K562 (cell line): ENCODE measurements around the gene ADAD1. TPM values are rescaled to one million over a fixed set of nuclear protein-coding genes. Genes with fewer than 3 reads are reported as not detected.

Source experiments
- ATAC-seq: fragments of 200-7000 bp; cut with Tn5 transposase; 3 replicates; pipeline ENCODE4 v1.9.1; 2020; ENCODE audit warnings: moderate library complexity
- BruUV-seq: library from RNA; stranded (reverse); fragments of 400-500 nt; replicated peaks from 2 replicates; lab custom pipeline; 2021; lab: Mats Ljungman, UMichigan
- CTCF ChIA-PET: fragments of 300-600 bp; formaldehyde crosslinking; extraction: SDS; loops from one replicate; lab custom pipeline; 2021; ENCODE audit warnings: low intra/inter-chr PET ratio; lab: Yijun Ruan, JAX
- POLR2A ChIA-PET: fragments of 300-600, 350-650 bp; sonication (Branson Sonifier 250); formaldehyde crosslinking; extraction: SDS; loops from one replicate; lab custom pipeline; 2021; ENCODE audit warnings: antibody characterized with exemption, inconsistent platforms; lab: Yijun Ruan, JAX
- DNase-seq, 4 experiments: peaks; one replicate each; pipeline versions ENCODE4 v3.0.0 to v3.0.0-alpha.2; 2011 to 2018; ENCODE audit warnings: low spot score in 3 of 4, mixed read lengths in 3 of 4; ENCODE audit errors: extremely low read depth in 1 of 4
- FAIRE-seq: peaks from 2 replicates; lab custom pipeline; 2011; peaks lifted over from hg19 to GRCh38; lab: Jason Lieb, UNC
- H2AFZ ChIP-seq: 2 replicates; pipeline ENCODE4 v1.6.0; 2011; ENCODE audit warnings: low read depth, low read length, control low read depth, inconsistent platforms
- H3K27ac ChIP-seq: fragments of 200-600 bp; 3 replicates; pipeline ENCODE4 v1.8.0; 2011; ENCODE audit warnings: low read depth, mild to moderate bottlenecking, control low read depth, inconsistent platforms, low read length, moderate library complexity, mixed read lengths; ENCODE audit errors: extremely low read depth
- H3K27me3 ChIP-seq, 2 experiments: fragments of 300-600 bp in 1 of 2; 2 replicates in 1 of 2; 3 replicates in 1 of 2; pipeline versions ENCODE4 v1.6.0 to v1.8.0; 2011; ENCODE audit warnings: inconsistent platforms in 2 of 2, low read length in 2 of 2, mild to moderate bottlenecking in 1 of 2, mixed read lengths in 1 of 2, moderate library complexity in 1 of 2; ENCODE audit not compliant: control insufficient read depth in 2 of 2, insufficient read depth in 2 of 2
- H3K36me3 ChIP-seq: fragments of 300-600 bp; 3 replicates; pipeline ENCODE4 v1.8.0; 2011; ENCODE audit warnings: mild to moderate bottlenecking, low read length, inconsistent platforms; ENCODE audit not compliant: control insufficient read depth, insufficient read depth
- H3K4me1 ChIP-seq, 2 experiments: fragments of 200-600 bp in 1 of 2; replicated peaks in 1 of 2; 2 replicates in 1 of 2; 3 replicates in 1 of 2; pipeline versions ENCODE4 v1.5.1 to v1.8.0; 2011; ENCODE audit warnings: inconsistent platforms in 2 of 2, low read length in 2 of 2, mild to moderate bottlenecking in 1 of 2, mixed read lengths in 1 of 2, moderate library complexity in 1 of 2; ENCODE audit not compliant: control insufficient read depth in 2 of 2, insufficient read depth in 2 of 2
- H3K4me2 ChIP-seq: 2 replicates; pipeline ENCODE4 v1.6.1; 2011; ENCODE audit warnings: low read length, control low read depth, inconsistent platforms, mixed read lengths; ENCODE audit not compliant: insufficient read depth
- H3K4me3 ChIP-seq: fragments of 200-600 bp; sonication (generic), shearing (Covaris generic); 2 replicates; pipeline ENCODE4 v1.5.1; 2016; ENCODE audit warnings: control low read depth, inconsistent platforms
- H3K79me2 ChIP-seq: fragments of 200-600 bp; 3 replicates; pipeline ENCODE4 v1.8.0; 2011; ENCODE audit warnings: low read length, inconsistent platforms; ENCODE audit not compliant: control insufficient read depth, insufficient read depth
- H3K9ac ChIP-seq, 2 experiments: 2 replicates each; pipeline versions ENCODE4 v1.6.0 to v1.6.1; 2011; ENCODE audit warnings: low read depth in 2 of 2, low read length in 2 of 2, control low read depth in 1 of 2, inconsistent platforms in 1 of 2, mild to moderate bottlenecking in 1 of 2, mixed read lengths in 1 of 2; ENCODE audit not compliant: insufficient read depth in 1 of 2
- H3K9me1 ChIP-seq: one replicate; pipeline ENCODE4 v1.6.0; 2011; ENCODE audit warnings: inconsistent platforms, mild to moderate bottlenecking, low read length, moderate library complexity; ENCODE audit not compliant: control insufficient read depth, insufficient read depth
- H3K9me3 ChIP-seq: replicated peaks from 2 replicates; pipeline ENCODE4 v1.5.1; 2011; ENCODE audit warnings: low read depth, low read length, inconsistent platforms; ENCODE audit not compliant: control insufficient read depth, insufficient read depth
- H4K20me1 ChIP-seq: replicated peaks from 2 replicates; pipeline ENCODE4 v1.6.1; 2011; ENCODE audit warnings: low read length, inconsistent platforms, mixed read lengths; ENCODE audit not compliant: control insufficient read depth, insufficient read depth
- CTBP1 ChIP-seq: fragments of 450-650 bp; IDR thresholded peaks from 2 replicates; pipeline ENCODE4 v1.6.1; 2016; ENCODE audit warnings: borderline replicate concordance
- E2F6 ChIP-seq, 2 experiments: IDR thresholded peaks; 2 replicates each; pipeline ENCODE4 v1.6.1; 2011; ENCODE audit warnings: borderline replicate concordance in 1 of 2, control low read depth in 1 of 2, low read depth in 1 of 2, low read length in 1 of 2, mild to moderate bottlenecking in 1 of 2, mixed read lengths in 1 of 2, moderate library complexity in 1 of 2; ENCODE audit not compliant: insufficient read depth in 1 of 2, insufficient read length in 1 of 2, poor library complexity in 1 of 2, severe bottlenecking in 1 of 2; ENCODE audit errors: extremely low read depth in 1 of 2
- ELF2 ChIP-seq: fragments of 250-450 bp; sonication (Bioruptor Pico); IDR thresholded peaks from 2 replicates; pipeline ENCODE4 v1.5.0; 2021; ENCODE audit warnings: mild to moderate bottlenecking
- IRF1 ChIP-seq: sonication (generic); formaldehyde crosslinking; IDR thresholded peaks from 2 replicates; pipeline ENCODE4 v1.8.0; 2022; ENCODE audit warnings: missing genetic modification reagents, mild to moderate bottlenecking, borderline replicate concordance
- JUND ChIP-seq, 2 experiments: IDR thresholded peaks; 2 replicates in 1 of 2; 3 replicates in 1 of 2; pipeline ENCODE4 v1.6.1; 2011; ENCODE audit warnings: borderline replicate concordance in 2 of 2, low read depth in 2 of 2, low read length in 2 of 2, improper control_type of control experiment in 1 of 2, missing biosample characterization in 1 of 2, missing genetic modification characterization in 1 of 2, missing genetic modification reagents in 1 of 2
- LEF1 ChIP-seq: fragments of 450-650 bp; IDR thresholded peaks from 2 replicates; pipeline ENCODE4 v1.6.1; 2016; ENCODE audit warnings: mild to moderate bottlenecking
- MLX ChIP-seq, 2 experiments: fragments of 450-650 bp in 1 of 2; sonication (generic) in 1 of 2; formaldehyde crosslinking; conservative IDR thresholded peaks; 2 replicates each; pipeline versions ENCODE4 v1.4.0 to v1.8.1; 2020 to 2022; ENCODE audit warnings: mild to moderate bottlenecking in 1 of 2, missing genetic modification reagents in 1 of 2
- SIRT6 ChIP-seq: IDR thresholded peaks from one replicate; pipeline ENCODE4 v1.6.1; 2012; ENCODE audit warnings: low read depth, mild to moderate bottlenecking, control low read depth, inconsistent platforms, low read length, moderate library complexity
- SMAD4 ChIP-seq: fragments of 250-450 bp; sonication (Bioruptor Pico); conservative IDR thresholded peaks from 2 replicates; pipeline ENCODE4 v1.8.0; 2021; ENCODE audit warnings: inconsistent platforms, mild to moderate bottlenecking, moderate library complexity
- TAF15 ChIP-seq: fragments of 200-400 bp; formaldehyde crosslinking; IDR thresholded peaks from 2 replicates; pipeline ENCODE4 v1.6.1; 2017; ENCODE audit warnings: mild to moderate bottlenecking, low read depth, low read length, moderate library complexity
- TCFL5 ChIP-seq: fragments of 250-450 bp; sonication (Bioruptor Pico); conservative IDR thresholded peaks from 2 replicates; pipeline ENCODE4 v1.6.1; 2021; ENCODE audit warnings: mild to moderate bottlenecking, moderate library complexity, matching md5 sums
- TSHZ1 ChIP-seq: fragments of 250-450 bp; sonication (Bioruptor Pico); IDR thresholded peaks from 2 replicates; pipeline ENCODE4 v1.4.0; 2020; ENCODE audit warnings: mild to moderate bottlenecking, moderate library complexity
- ZBTB1 ChIP-seq: sonication (generic); formaldehyde crosslinking; IDR thresholded peaks from 2 replicates; pipeline ENCODE4 v1.8.1; 2023; ENCODE audit warnings: missing genetic modification reagents, low read depth, mild to moderate bottlenecking, borderline replicate concordance
- ZBTB9 ChIP-seq: fragments of 450-650 bp; formaldehyde crosslinking; IDR thresholded peaks from 2 replicates; pipeline ENCODE4 v1.4.0; 2020; ENCODE audit warnings: mild to moderate bottlenecking, moderate library complexity
- WGBS: fragments of 100-300 bp; shearing (Covaris generic); methylation state at CpG from one replicate; pipeline ENCODE4 v1.1.6; 2016; ENCODE audit warnings: low coverage, mixed read lengths; ENCODE audit not compliant: insufficient coverage; ENCODE audit errors: missing lambda C conversion rate; 5-methylcytosine and 5-hydroxymethylcytosine counted together
- in situ Hi-C: fragments of 300-500 bp; cut with MboI; formaldehyde crosslinking; loops from 4 replicates; pipeline ENCODE4 v1.15.0; 2018; ENCODE audit warnings: inconsistent platforms, mixed read lengths
- intact Hi-C: fragments of 100-400 bp; cut with micrococcal nuclease; formaldehyde crosslinking; loops from 2 replicates; pipeline ENCODE4 v1.14.2; 2022
- polyA plus RNA-seq, 8 experiments: library from polyadenylated mRNA; depleted of rRNA in 4 of 8; stranded (reverse) in 5 of 8; unstranded in 3 of 8; fragments of >200 nt; fragmentation: Nextera tagmentation in 2 of 8; fragmentation: Illumina TruSeq in 1 of 8; extraction: Ambion mirVana in 2 of 8; extraction: Trizol in 1 of 8; gene quantifications; 2 replicates each; pipeline versions ENCODE4 v1.2.1 to v1.2.3, GENCODE V29; 2011 to 2014; ENCODE audit warnings: inconsistent platforms in 1 of 8, missing spikeins in 1 of 8
- total RNA-seq, 7 experiments: library from RNA; depleted of rRNA in 6 of 7; stranded (reverse); fragments of >200 nt in 6 of 7; fragmentation: Illumina TruSeq in 2 of 7; extraction: Trizol in 2 of 7; gene quantifications; 2 replicates each; pipeline versions ENCODE4 v1.2.1 to v1.2.3, GENCODE V29; 2011 to 2021; ENCODE audit warnings: low replicate concordance in 1 of 7

The ADAD1 gene
- total and polyA plus RNA-seq, 9 of the 15 experiments (the other 6 are each of a cell fraction or from before 2014, with no cell fraction given) = not detected

- H3K9me1 ChIP-seq = no peaks in the 10 kb centered on the region
- no peaks in the 10 kb centered on the region for H3K36me3 ChIP-seq
- DNase-seq = no peak
- no peak overlapping the region for H3K9ac ChIP-seq
- H3K4me1 ChIP-seq = no peaks in the 10 kb centered on the region
- 50% methylated on average over 1 of the region's 1 CpG for WGBS
- no TSS peak for BruUV-seq
- H3K9me3 ChIP-seq = no peaks in the 10 kb centered on the region
- no peak for ATAC-seq
- H3K27ac ChIP-seq = no peak overlapping the region
- H4K20me1 ChIP-seq = no peaks in the 10 kb centered on the region
- no peaks in the 10 kb centered on the region for H3K27me3 ChIP-seq
- ChIA-PET POLR2A (no interaction called here), CTCF (no interaction called here)
- no peaks in the 10 kb centered on the region for H3K79me2 ChIP-seq
- no peak for FAIRE-seq
- no peak overlapping the region for H3K4me3 ChIP-seq
- intact Hi-C loops = no loop called here
- no peak overlapping the region for H2AFZ ChIP-seq
- in situ Hi-C loops = no loop called here
- H3K4me2 ChIP-seq = no peak overlapping the region
- no peak for TF ChIP-seq ZBTB1 (CRISPR knock-in tag)
- no peak for TF ChIP-seq E2F6 (IDR thresholded peaks at IDR 0.05; ENCODE audit: borderline replicate concordance in 1 of 2, extremely low read depth in 1 of 2, insufficient read depth in 1 of 2, insufficient read length in 1 of 2, low read depth in 1 of 2, low read length in 1 of 2, poor library complexity in 1 of 2, severe bottlenecking in 1 of 2)
- TF ChIP-seq IRF1 (CRISPR knock-in tag) = no peak
- no peak for TF ChIP-seq SMAD4 (CRISPR knock-in tag)
- no peak for TF ChIP-seq MLX (CRISPR knock-in tag; conservative IDR thresholded peaks at IDR 0.05)
- no peak for TF ChIP-seq LEF1
- TF ChIP-seq TAF15 = no peak
- TF ChIP-seq JUND (IDR thresholded peaks at IDR 0.05; ENCODE audit: borderline replicate concordance, low read depth, low read length) = no peak
- no peak for TF ChIP-seq JUND (tag; IDR thresholded peaks at IDR 0.05; ENCODE audit: borderline replicate concordance, low read depth, low read length)
- TF ChIP-seq TCFL5 (CRISPR knock-in tag) = no peak
- no peak for TF ChIP-seq TSHZ1 (CRISPR knock-in tag)
- TF ChIP-seq CTBP1 = no peak
- no peak for TF ChIP-seq ELF2
- no peak for TF ChIP-seq ZBTB9 (CRISPR knock-in tag)
- TF ChIP-seq SIRT6 = no peak
These were observed 90.6 kb downstream of the ADAD1 start for GRCh38 chr4:122469457-122469856.
